Measurements from ENCODE around the gene AADACL3.
"Not testable (repeated sequence)": the region's sequence is repeated elsewhere in the genome, so short reads cannot be mapped to it uniquely, and the experiment has no call there.

The AADACL3 gene

DNA sequence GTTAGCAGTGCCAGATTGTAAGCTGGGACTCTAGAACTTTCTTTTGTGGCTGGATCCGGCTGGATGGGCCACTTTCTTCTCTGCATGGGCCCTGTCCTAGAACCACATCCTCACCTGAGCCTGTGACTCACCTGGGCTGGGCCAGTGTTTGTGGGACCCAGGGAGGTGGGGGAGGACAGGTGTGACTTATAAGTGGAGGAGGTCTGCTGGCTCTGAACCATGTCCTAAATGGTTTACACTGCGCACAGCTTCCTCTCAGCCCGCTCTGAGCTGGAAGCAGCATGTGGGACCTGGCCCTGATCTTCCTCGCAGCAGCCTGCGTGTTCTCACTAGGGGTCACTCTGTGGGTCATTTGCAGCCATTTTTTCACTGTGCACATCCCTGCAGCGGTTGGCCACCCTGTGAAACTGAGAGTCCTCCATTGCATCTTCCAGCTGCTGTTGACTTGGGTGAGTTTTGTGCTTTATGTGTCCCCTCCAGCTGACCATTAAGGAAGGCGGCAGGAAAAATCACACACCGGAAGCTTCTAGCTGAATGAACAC lies at the start of gene AADACL3:
AADACL3 (plus strand) TSS at position 215 of the 542 bp plus-strand sequence; CDS start at position 282, 67 bp downstream.
- Histone ChIP-seq H3K36me3 (ENCODE audit: control insufficient read depth, low read depth, low read length) (no peaks in the 10 kb centered on the region), H3K9ac (ENCODE audit: low read length) (no peak within 1 kb of the TSS), H3K4me1 (ENCODE audit: control insufficient read depth, low read depth, low read length) (peaks cover 45% of the 10 kb centered on the region), H3K27ac (ENCODE audit: low read length) (no peak within 1 kb of the TSS), H3K4me3 (ENCODE audit: low read length) (no peak within 1 kb of the TSS), H3K9me3 (ENCODE audit: control insufficient read depth, low read depth, low read length) (no peaks in the 10 kb centered on the region), H3K27me3 (ENCODE audit: control insufficient read depth, insufficient read depth, low read length) (no peaks in the 10 kb centered on the region)

GRCh38 chr1:12666141-12666735 lies 49.7 kb upstream of the AADACL3 start:
- Histone ChIP-seq H3K4me3 (ENCODE audit: low read length) (no peak overlapping the region), H3K9ac (ENCODE audit: low read length) (no peak overlapping the region), H3K4me1 (ENCODE audit: control insufficient read depth, low read depth, low read length) (no peaks in the 10 kb centered on the region), H3K27me3 (ENCODE audit: control insufficient read depth, insufficient read depth, low read length) (no peaks in the 10 kb centered on the region), H3K9me3 (ENCODE audit: control insufficient read depth, low read depth, low read length) (no peaks in the 10 kb centered on the region), H3K36me3 (ENCODE audit: control insufficient read depth, low read depth, low read length) (no peaks in the 10 kb centered on the region), H3K27ac (ENCODE audit: low read length) (no peak overlapping the region)

- no peak overlapping the region for H3K9ac ChIP-seq (ENCODE audit: low read length)
- no peaks in the 10 kb centered on the region for H3K9me3 ChIP-seq (ENCODE audit: control insufficient read depth, low read depth, low read length)
- no peaks in the 10 kb centered on the region for H3K4me1 ChIP-seq (ENCODE audit: control insufficient read depth, low read depth, low read length)
- no peaks in the 10 kb centered on the region for H3K36me3 ChIP-seq (ENCODE audit: control insufficient read depth, low read depth, low read length)
- no peak overlapping the region for H3K4me3 ChIP-seq (ENCODE audit: low read length)
- no peak overlapping the region for H3K27ac ChIP-seq (ENCODE audit: low read length)
- H3K27me3 ChIP-seq (ENCODE audit: control insufficient read depth, insufficient read depth, low read length) = no peaks in the 10 kb centered on the region
These were observed 46.3 kb upstream of the AADACL3 start for GRCh38 chr1:12669529-12670068.

- no peaks in the 10 kb centered on the region for H3K27me3 ChIP-seq (ENCODE audit: control insufficient read depth, insufficient read depth, low read length)
- H3K27ac ChIP-seq (ENCODE audit: low read length) = no peak overlapping the region
These were observed 41.6 kb upstream of the AADACL3 start for GRCh38 chr1:12674358-12674757.

GRCh38 chr1:12676122-12676521 lies 39.8 kb upstream of the AADACL3 start:
- H3K27me3 ChIP-seq (ENCODE audit: control insufficient read depth, insufficient read depth, low read length); H3K4me3 ChIP-seq (ENCODE audit: low read length); H3K27ac ChIP-seq (ENCODE audit: low read length); H3K9ac ChIP-seq (ENCODE audit: low read length); H3K9me3 ChIP-seq (ENCODE audit: control insufficient read depth, low read depth, low read length); H3K36me3 ChIP-seq (ENCODE audit: control insufficient read depth, low read depth, low read length); H3K4me1 ChIP-seq (ENCODE audit: control insufficient read depth, low read depth, low read length): not testable (repeated sequence)

More at GRCh38 chr1:12674358-12674757, 41.6 kb upstream of the AADACL3 start:
- no peak overlapping the region for H3K4me3 ChIP-seq (ENCODE audit: low read length)
- no peaks in the 10 kb centered on the region for H3K4me1 ChIP-seq (ENCODE audit: control insufficient read depth, low read depth, low read length)
- no peaks in the 10 kb centered on the region for H3K9me3 ChIP-seq (ENCODE audit: control insufficient read depth, low read depth, low read length)
- H3K9ac ChIP-seq (ENCODE audit: low read length) = no peak overlapping the region
- H3K36me3 ChIP-seq (ENCODE audit: control insufficient read depth, low read depth, low read length) = no peaks in the 10 kb centered on the region

GRCh38 chr1:12677565-12677964 lies 38.3 kb upstream of the AADACL3 start:
- Histone ChIP-seq H3K27ac (ENCODE audit: low read length) (no peak overlapping the region), H3K9me3 (ENCODE audit: control insufficient read depth, low read depth, low read length) (no peaks in the 10 kb centered on the region), H3K36me3 (ENCODE audit: control insufficient read depth, low read depth, low read length) (no peaks in the 10 kb centered on the region), H3K4me3 (ENCODE audit: low read length) (no peak overlapping the region), H3K4me1 (ENCODE audit: control insufficient read depth, low read depth, low read length) (no peaks in the 10 kb centered on the region), H3K9ac (ENCODE audit: low read length) (no peak overlapping the region), H3K27me3 (ENCODE audit: control insufficient read depth, insufficient read depth, low read length) (no peaks in the 10 kb centered on the region)

- Histone ChIP-seq H3K4me1 (ENCODE audit: control insufficient read depth, low read depth, low read length) (no peaks in the 10 kb centered on the region), H3K27me3 (ENCODE audit: control insufficient read depth, insufficient read depth, low read length) (no peaks in the 10 kb centered on the region), H3K27ac (ENCODE audit: low read length) (no peak overlapping the region), H3K9me3 (ENCODE audit: control insufficient read depth, low read depth, low read length) (no peaks in the 10 kb centered on the region), H3K4me3 (ENCODE audit: low read length) (no peak overlapping the region), H3K36me3 (ENCODE audit: control insufficient read depth, low read depth, low read length) (no peaks in the 10 kb centered on the region), H3K9ac (ENCODE audit: low read length) (no peak overlapping the region)
These were observed 37.6 kb upstream of the AADACL3 start for GRCh38 chr1:12678350-12678749.

GRCh38 chr1:12678820-12679219 lies 37.1 kb upstream of the AADACL3 start:
- Histone ChIP-seq H3K27me3 (ENCODE audit: control insufficient read depth, insufficient read depth, low read length) (no peaks in the 10 kb centered on the region), H3K9me3 (ENCODE audit: control insufficient read depth, low read depth, low read length) (no peaks in the 10 kb centered on the region), H3K9ac (ENCODE audit: low read length) (no peak overlapping the region), H3K4me3 (ENCODE audit: low read length) (no peak overlapping the region), H3K27ac (ENCODE audit: low read length) (no peak overlapping the region), H3K36me3 (ENCODE audit: control insufficient read depth, low read depth, low read length) (no peaks in the 10 kb centered on the region), H3K4me1 (ENCODE audit: control insufficient read depth, low read depth, low read length) (no peaks in the 10 kb centered on the region)

GRCh38 chr1:12690156-12690555 lies 25.8 kb upstream of the AADACL3 start:
- Histone ChIP-seq H3K36me3 (ENCODE audit: control insufficient read depth, low read depth, low read length) (no peaks in the 10 kb centered on the region), H3K9ac (ENCODE audit: low read length) (no peak overlapping the region), H3K9me3 (ENCODE audit: control insufficient read depth, low read depth, low read length) (no peaks in the 10 kb centered on the region), H3K4me3 (ENCODE audit: low read length) (no peak overlapping the region), H3K27ac (ENCODE audit: low read length) (no peak overlapping the region), H3K27me3 (ENCODE audit: control insufficient read depth, insufficient read depth, low read length) (no peaks in the 10 kb centered on the region), H3K4me1 (ENCODE audit: control insufficient read depth, low read depth, low read length) (no peaks in the 10 kb centered on the region)

- no peaks in the 10 kb centered on the region for H3K9me3 ChIP-seq (ENCODE audit: control insufficient read depth, low read depth, low read length)
- H3K4me1 ChIP-seq (ENCODE audit: control insufficient read depth, low read depth, low read length) = no peaks in the 10 kb centered on the region
- no peak overlapping the region for H3K27ac ChIP-seq (ENCODE audit: low read length)
- no peak overlapping the region for H3K4me3 ChIP-seq (ENCODE audit: low read length)
- H3K27me3 ChIP-seq (ENCODE audit: control insufficient read depth, insufficient read depth, low read length) = no peaks in the 10 kb centered on the region
- no peaks in the 10 kb centered on the region for H3K36me3 ChIP-seq (ENCODE audit: control insufficient read depth, low read depth, low read length)
- no peak overlapping the region for H3K9ac ChIP-seq (ENCODE audit: low read length)
These were observed 22.7 kb upstream of the AADACL3 start for GRCh38 chr1:12692967-12693782.

GRCh38 chr1:12696658-12697057 lies 19.3 kb upstream of the AADACL3 start:
- Histone ChIP-seq H3K4me1 (ENCODE audit: control insufficient read depth, low read depth, low read length) (no peaks in the 10 kb centered on the region), H3K36me3 (ENCODE audit: control insufficient read depth, low read depth, low read length) (no peaks in the 10 kb centered on the region), H3K4me3 (ENCODE audit: low read length) (no peak overlapping the region), H3K9me3 (ENCODE audit: control insufficient read depth, low read depth, low read length) (no peaks in the 10 kb centered on the region), H3K9ac (ENCODE audit: low read length) (no peak overlapping the region), H3K27me3 (ENCODE audit: control insufficient read depth, insufficient read depth, low read length) (no peaks in the 10 kb centered on the region), H3K27ac (ENCODE audit: low read length) (no peak overlapping the region)

All from iPS-18a (cell line).